ENCODE data around the gene COG3.

- TF ChIP-seq CTCF (IDR thresholded peaks at IDR 0.05 in 2 of 3, conservative IDR thresholded peaks at IDR 0.05 in 1 of 3; ENCODE audit: borderline replicate concordance in 1 of 3, insufficient read depth in 1 of 3, low read depth in 2 of 3, low read length in 2 of 3) (no peak), ZNF274 (IDR thresholded peaks at IDR 0.05; ENCODE audit: low read depth, low read length) (no peak), POLR2AphosphoS5 (IDR thresholded peaks at IDR 0.05; ENCODE audit: low read depth, low read length) (no peak), POLR2A (IDR thresholded peaks at IDR 0.05; ENCODE audit: borderline replicate concordance, extremely low read depth, insufficient read depth, insufficient read length) (no peak), EGR1 (IDR thresholded peaks at IDR 0.05; ENCODE audit: low read depth) (no peak), CEBPB (IDR thresholded peaks at IDR 0.05; ENCODE audit: low read depth) (no peak), JUND (IDR thresholded peaks at IDR 0.05) (no peak), EZH2phosphoT487 (IDR thresholded peaks at IDR 0.05; ENCODE audit: borderline replicate concordance) (no peak), EZH2 (IDR thresholded peaks at IDR 0.05) (no peak), ATF3 (IDR thresholded peaks at IDR 0.05) (no peak), ELF1 (IDR thresholded peaks at IDR 0.05; ENCODE audit: borderline replicate concordance, low read depth) (no peak)
- TF ChIP-seq, protein P1, sequence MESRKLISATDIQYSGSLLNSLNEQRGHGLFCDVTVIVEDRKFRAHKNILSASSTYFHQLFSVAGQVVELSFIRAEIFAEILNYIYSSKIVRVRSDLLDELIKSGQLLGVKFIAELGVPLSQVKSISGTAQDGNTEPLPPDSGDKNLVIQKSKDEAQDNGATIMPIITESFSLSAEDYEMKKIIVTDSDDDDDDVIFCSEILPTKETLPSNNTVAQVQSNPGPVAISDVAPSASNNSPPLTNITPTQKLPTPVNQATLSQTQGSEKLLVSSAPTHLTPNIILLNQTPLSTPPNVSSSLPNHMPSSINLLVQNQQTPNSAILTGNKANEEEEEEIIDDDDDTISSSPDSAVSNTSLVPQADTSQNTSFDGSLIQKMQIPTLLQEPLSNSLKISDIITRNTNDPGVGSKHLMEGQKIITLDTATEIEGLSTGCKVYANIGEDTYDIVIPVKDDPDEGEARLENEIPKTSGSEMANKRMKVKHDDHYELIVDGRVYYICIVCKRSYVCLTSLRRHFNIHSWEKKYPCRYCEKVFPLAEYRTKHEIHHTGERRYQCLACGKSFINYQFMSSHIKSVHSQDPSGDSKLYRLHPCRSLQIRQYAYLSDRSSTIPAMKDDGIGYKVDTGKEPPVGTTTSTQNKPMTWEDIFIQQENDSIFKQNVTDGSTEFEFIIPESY (IDR thresholded peaks at IDR 0.05; ENCODE audit: extremely low read depth, insufficient replicate concordance, low read length), result no peak
Observed at GRCh38 chr13:45545686-45546409, 81.1 kb downstream of the COG3 start.
